PFSK-1 (cell line): ENCODE measurements around the gene SYCP2.

Experiments
- POLR2AphosphoS5 ChIP-seq: IDR thresholded peaks from 2 replicates; pipeline ENCODE4 v1.6.1; 2012; ENCODE audit warnings: low read depth, mild to moderate bottlenecking, control low read depth, low read length, moderate library complexity
- TAF1 ChIP-seq: IDR thresholded peaks from 2 replicates; pipeline ENCODE4 v1.6.1; 2012; ENCODE audit warnings: low read length, control low read depth, borderline replicate concordance; ENCODE audit not compliant: insufficient read depth

DNA sequence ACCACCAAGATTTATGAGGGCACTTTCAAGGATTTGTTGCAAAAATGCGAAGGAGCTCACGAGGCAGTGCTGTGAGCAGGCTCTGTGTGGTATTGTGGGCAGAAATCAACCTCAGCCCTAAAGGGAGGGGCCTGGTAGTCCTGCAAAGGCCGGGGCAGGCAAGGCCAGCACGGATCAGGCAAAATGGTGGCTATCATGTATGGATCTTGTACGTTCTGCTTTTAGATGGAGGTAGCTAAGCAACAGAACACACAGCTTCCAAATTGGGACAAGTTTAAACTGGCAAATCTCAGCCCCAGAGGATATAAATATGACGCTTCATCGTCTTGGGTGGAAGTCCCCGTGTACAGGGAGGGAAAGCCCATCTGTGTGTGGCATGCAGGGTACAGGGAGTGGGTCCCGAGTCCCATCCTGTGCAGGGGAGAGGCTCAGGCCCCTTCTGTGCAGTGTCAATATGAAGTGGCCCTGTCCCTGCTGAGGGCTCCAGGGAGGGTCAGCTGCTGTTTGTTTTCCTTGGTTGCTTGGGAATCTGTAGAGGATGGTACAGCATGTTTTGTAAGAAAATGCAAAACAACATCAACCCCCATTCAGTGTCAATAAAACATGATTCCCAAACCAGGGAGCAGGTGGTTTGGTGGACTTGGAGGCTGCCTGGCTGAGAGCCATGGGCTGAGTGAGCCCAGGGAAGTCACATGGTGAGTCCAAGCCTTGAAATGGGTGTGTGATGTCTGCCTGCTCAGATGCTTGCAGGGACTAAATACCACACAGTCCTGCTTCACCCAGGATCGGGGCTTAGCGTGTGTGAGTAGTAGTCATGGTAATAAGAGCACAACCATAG, 113.0 kb downstream of the SYCP2 start:
- TF ChIP-seq POLR2AphosphoS5 = no peak
- TF ChIP-seq TAF1 = no peak
